ENCODE results near the gene RBM19.
"Not testable (repeated sequence)": the region's sequence is repeated elsewhere in the genome, so short reads cannot be mapped to it uniquely, and the experiment has no call there.

Gene RBM19

GRCh38 chr12:113965951-113966797 lies at the start of gene RBM19:
TSS of gene RBM19 (minus strand) at chr12:113966325. CDS start at chr12:113966227, 98 bp downstream.
- DNase-seq (ENCODE audit: low spot score): peak; percentile 98

- DNase-seq (ENCODE audit: low spot score): no peak
Observed at GRCh38 chr12:114015851-114016250, 49.7 kb upstream of the RBM19 start.

- DNase-seq (ENCODE audit: low spot score): peak; percentile 13
Observed at GRCh38 chr12:114013575-114014345, 47.6 kb upstream of the RBM19 start.

- DNase-seq (ENCODE audit: low spot score): no peak
Observed at GRCh38 chr12:114012744-114013431, 46.8 kb upstream of the RBM19 start.

- no peak for DNase-seq (ENCODE audit: low spot score)
Observed at GRCh38 chr12:114011711-114012110, 45.6 kb upstream of the RBM19 start.

GRCh38 chr12:114006482-114007425 lies 40.6 kb upstream of the RBM19 start:
- no peak for DNase-seq (ENCODE audit: low spot score)

- DNase-seq (ENCODE audit: low spot score): no peak
Observed at GRCh38 chr12:114004402-114004801, 38.3 kb upstream of the RBM19 start.

- DNase-seq (ENCODE audit: low spot score): no peak
Observed at GRCh38 chr12:114003286-114003685, 37.2 kb upstream of the RBM19 start.

GRCh38 chr12:114001511-114002340 lies 35.6 kb upstream of the RBM19 start:
- no peak for DNase-seq (ENCODE audit: low spot score)

- no peak for DNase-seq (ENCODE audit: low spot score)
Observed at GRCh38 chr12:114000861-114001260, 34.7 kb upstream of the RBM19 start.

- not testable (repeated sequence) for DNase-seq (ENCODE audit: low spot score)
Observed at GRCh38 chr12:114000261-114000660, 34.1 kb upstream of the RBM19 start.

- DNase-seq (ENCODE audit: low spot score): no peak
Observed at GRCh38 chr12:113997365-113997764, 31.2 kb upstream of the RBM19 start.

GRCh38 chr12:113996026-113996425 lies 29.9 kb upstream of the RBM19 start:
- no peak for DNase-seq (ENCODE audit: low spot score)

GRCh38 chr12:113994051-113994450 lies 27.9 kb upstream of the RBM19 start:
- no peak for DNase-seq (ENCODE audit: low spot score)

- DNase-seq (ENCODE audit: low spot score): not testable (repeated sequence)
Observed at GRCh38 chr12:113992751-113993150, 26.6 kb upstream of the RBM19 start.

GRCh38 chr12:113991224-113992044 lies 25.3 kb upstream of the RBM19 start:
- no peak for DNase-seq (ENCODE audit: low spot score)

GRCh38 chr12:113990250-113991223 lies 24.4 kb upstream of the RBM19 start:
- DNase-seq (ENCODE audit: low spot score): no peak

- no peak for DNase-seq (ENCODE audit: low spot score)
Observed at GRCh38 chr12:113988976-113989375, 22.9 kb upstream of the RBM19 start.
